ENCODE results near the gene TSSK2. TPM values are rescaled to one million over a fixed set of nuclear protein-coding genes. Genes with fewer than 3 reads are reported as not detected.

The TSSK2 gene
- total RNA-seq, 1 donor from 2014 or later: not detected

- Histone ChIP-seq H3K36me3 (ENCODE audit: insufficient read depth, low read length) (no peaks in the 10 kb centered on the region), H3K27me3 (ENCODE audit: insufficient read depth, low read length) (no peaks in the 10 kb centered on the region), H3K4me2 (ENCODE audit: low read length) (no peak overlapping the region), H4K20me1 (ENCODE audit: insufficient read depth, low read length) (peaks cover 90% of the 10 kb centered on the region), H3K9ac (ENCODE audit: low read length) (no peak overlapping the region), H3K9me3 (ENCODE audit: insufficient read depth, low read depth, low read length) (no peaks in the 10 kb centered on the region), H3K27ac (ENCODE audit: low read depth, low read length) (no peak overlapping the region), H3K4me3 (ENCODE audit: insufficient read depth, low read depth, low read length) (no peak overlapping the region), H3K79me2 (ENCODE audit: insufficient read depth, low read length) (peaks cover 89% of the 10 kb centered on the region), H2AFZ (ENCODE audit: low read depth, low read length) (no peak overlapping the region), H3K4me1 (ENCODE audit: insufficient read depth, low read length) (peaks cover 3% of the 10 kb centered on the region)
- Mint-ChIP-seq H3K4me3 (ENCODE audit: unreplicated experiment) (no peak overlapping the region), H3K9me3 (ENCODE audit: unreplicated experiment) (no peaks in the 10 kb centered on the region), H3K27ac (ENCODE audit: unreplicated experiment) (no peak overlapping the region), H3K4me1 (ENCODE audit: low read depth, unreplicated experiment) (peaks cover 23% of the 10 kb centered on the region), H3K27me3 (ENCODE audit: low read depth, unreplicated experiment) (no peaks in the 10 kb centered on the region), H3K36me3 (ENCODE audit: low read depth, unreplicated experiment) (peaks cover 3% of the 10 kb centered on the region)
- no peak for TF ChIP-seq EZH2 (IDR thresholded peaks at IDR 0.05; ENCODE audit: insufficient read depth, low read length)
- TF ChIP-seq CTCF (IDR thresholded peaks at IDR 0.05; ENCODE audit: insufficient read depth, low read depth, low read length): no peak
- FAIRE-seq: no peak
- no peak for DNase-seq (ENCODE audit: low read depth)
Measured at GRCh38 chr22:19107730-19108074, 23.4 kb upstream of the TSSK2 start.

GRCh38 chr22:19108807-19109197 lies 22.3 kb upstream of the TSSK2 start:
- peaks cover 90% of the 10 kb centered on the region for H4K20me1 ChIP-seq (ENCODE audit: insufficient read depth, low read length)
- no peak for FAIRE-seq

More at GRCh38 chr22:19108807-19109197, 22.3 kb upstream of the TSSK2 start:
- Histone ChIP-seq H2AFZ (ENCODE audit: low read depth, low read length) (no peak overlapping the region), H3K79me2 (ENCODE audit: insufficient read depth, low read length) (peaks cover 91% of the 10 kb centered on the region), H3K9me3 (ENCODE audit: insufficient read depth, low read depth, low read length) (no peaks in the 10 kb centered on the region), H3K4me3 (ENCODE audit: insufficient read depth, low read depth, low read length) (no peak overlapping the region), H3K4me1 (ENCODE audit: insufficient read depth, low read length) (peaks cover 3% of the 10 kb centered on the region), H3K36me3 (ENCODE audit: insufficient read depth, low read length) (no peaks in the 10 kb centered on the region), H3K27ac (ENCODE audit: low read depth, low read length) (no peak overlapping the region), H3K9ac (ENCODE audit: low read length) (no peak overlapping the region), H3K4me2 (ENCODE audit: low read length) (no peak overlapping the region), H3K27me3 (ENCODE audit: insufficient read depth, low read length) (no peaks in the 10 kb centered on the region)
- Mint-ChIP-seq H3K36me3 (ENCODE audit: low read depth, unreplicated experiment) (peaks cover 6% of the 10 kb centered on the region), H3K4me1 (ENCODE audit: low read depth, unreplicated experiment) (peaks cover 21% of the 10 kb centered on the region), H3K27me3 (ENCODE audit: low read depth, unreplicated experiment) (no peaks in the 10 kb centered on the region), H3K9me3 (ENCODE audit: unreplicated experiment) (no peaks in the 10 kb centered on the region), H3K4me3 (ENCODE audit: unreplicated experiment) (no peak overlapping the region), H3K27ac (ENCODE audit: unreplicated experiment) (peak overlapping the region; percentile 50)
- no peak for DNase-seq (ENCODE audit: low read depth)
- TF ChIP-seq EZH2 (IDR thresholded peaks at IDR 0.05; ENCODE audit: insufficient read depth, low read length) (no peak), CTCF (IDR thresholded peaks at IDR 0.05; ENCODE audit: insufficient read depth, low read depth, low read length) (no peak)

Data from astrocyte (in vitro differentiated cells and primary cell).